GM21529 (cell line): ENCODE measurements around the gene TBC1D10A.
A peak's percentile ranks its signal among the peaks of the same experiment; 100 is the strongest.

Experiments
- ATAC-seq: cut with Tn5 transposase; IDR thresholded peaks from one replicate; pipeline ENCODE4 v1.9.1; 2021; ENCODE audit not compliant: unreplicated experiment

The TBC1D10A gene

DNA sequence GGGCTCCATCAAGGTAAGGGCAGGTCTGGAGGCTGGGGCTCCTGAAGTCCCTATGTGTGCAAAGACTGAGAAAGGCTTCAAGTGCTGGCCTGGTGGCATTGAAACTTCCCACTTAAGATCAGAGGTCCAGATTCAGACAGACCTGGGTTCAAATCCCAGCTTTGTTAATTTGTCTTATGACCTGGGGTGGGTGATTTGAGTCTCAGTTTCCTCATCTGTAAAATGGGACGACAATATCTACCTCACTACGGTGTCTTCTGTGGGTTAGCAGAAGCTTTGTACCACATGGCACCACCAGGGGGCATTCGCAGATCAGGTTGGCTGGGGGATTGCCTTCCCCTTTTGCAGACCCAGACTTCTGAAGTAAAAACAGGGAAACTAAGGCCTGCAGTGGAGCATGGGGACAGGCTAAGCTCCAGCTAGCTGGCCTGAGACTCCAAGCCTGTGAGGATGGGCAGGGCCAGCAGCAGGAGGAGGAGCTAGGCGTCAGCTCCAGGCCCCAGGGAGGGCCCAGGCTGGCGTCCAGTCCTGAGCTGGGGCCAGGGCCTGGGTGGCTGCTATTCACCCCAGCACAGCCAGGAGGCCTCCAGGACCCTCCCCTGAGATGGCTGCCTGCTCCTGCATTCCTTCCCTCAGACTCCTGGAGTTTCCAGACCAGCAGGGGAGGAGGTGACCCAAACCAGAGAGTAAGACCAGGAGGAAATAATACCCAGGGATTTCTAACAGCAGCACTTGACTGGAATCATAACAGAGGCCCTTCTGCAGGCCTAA lies 38.9 kb downstream of the TBC1D10A start:
- ATAC-seq, result peak; percentile 24

DNA sequence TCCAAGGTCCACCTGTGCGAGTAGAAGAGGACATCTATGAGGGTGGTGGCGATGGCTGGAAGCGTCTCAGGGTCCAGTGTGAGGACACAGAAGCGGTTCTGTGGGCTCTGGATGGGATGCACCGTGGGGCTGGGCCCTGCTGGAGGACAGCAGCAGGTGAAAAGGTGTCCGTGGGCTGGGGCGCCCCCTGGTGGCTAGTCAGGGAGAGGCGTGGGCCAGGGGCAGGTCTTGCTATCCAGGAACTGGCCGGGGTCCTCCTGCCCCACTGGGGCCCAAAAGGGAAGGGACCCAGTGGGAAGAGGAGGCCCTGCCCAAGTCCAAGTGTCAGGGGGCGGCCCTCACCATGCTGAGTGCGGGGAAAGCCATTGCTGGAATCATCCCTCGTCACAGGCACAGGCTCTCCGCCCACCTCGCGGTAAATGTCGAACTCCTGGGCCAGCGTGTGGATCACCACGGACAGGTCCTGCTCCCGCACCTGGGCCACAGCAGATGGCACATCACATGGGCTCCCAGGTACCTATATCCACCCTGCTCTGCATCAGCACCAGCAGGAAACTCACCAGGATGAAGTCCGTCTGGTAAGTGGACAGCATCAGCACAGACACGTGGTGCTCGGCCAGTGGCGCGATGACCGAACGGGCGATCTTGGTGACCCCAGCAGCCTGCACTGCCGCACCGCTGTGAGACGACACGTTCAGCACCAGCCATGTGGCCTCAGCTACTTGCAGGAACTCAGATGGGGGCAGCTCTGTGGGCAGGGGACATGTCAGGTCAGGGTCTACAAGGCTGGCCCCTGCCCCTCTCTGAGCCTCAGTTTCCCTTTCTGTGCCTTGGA lies 39.7 kb downstream of the TBC1D10A start:
- no peak for ATAC-seq

DNA sequence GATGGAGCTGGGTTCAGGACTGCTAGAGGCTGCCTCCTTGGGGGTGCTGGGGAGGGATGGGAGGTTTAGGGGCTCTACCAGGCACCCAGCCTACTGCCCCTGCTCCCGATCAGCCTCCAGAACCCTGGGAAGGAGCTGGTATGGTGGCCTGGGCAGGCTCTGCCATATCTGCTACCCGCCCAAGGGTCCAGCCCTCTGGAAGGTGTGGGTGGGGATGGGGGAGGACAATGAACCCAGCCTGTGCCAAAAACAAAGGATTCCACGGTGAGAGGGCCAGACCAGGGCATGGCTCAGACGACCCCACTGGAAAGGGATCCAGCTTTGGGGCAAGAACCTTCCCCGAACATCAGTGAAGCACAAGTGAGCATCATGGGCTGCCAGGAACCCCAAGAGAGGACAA lies 40.4 kb downstream of the TBC1D10A start:
- ATAC-seq, result no peak

DNA sequence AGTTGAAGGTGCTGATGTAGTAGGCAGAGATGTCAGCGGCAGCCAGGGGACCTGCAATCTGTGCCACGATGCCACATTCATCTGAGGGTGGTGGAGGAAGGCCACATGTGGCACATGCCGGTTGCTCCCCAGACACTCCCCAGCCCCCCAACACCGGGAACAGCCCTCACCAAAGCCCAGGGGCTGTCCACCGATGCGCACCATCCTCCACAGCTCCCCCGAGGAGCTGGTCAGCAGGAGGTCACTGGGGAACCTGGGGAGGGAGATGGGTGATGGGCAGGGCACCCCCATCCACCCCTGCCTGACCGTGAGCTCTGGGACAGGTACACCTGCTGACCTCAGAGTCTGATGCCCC lies 40.9 kb downstream of the TBC1D10A start:
- ATAC-seq, result no peak

DNA sequence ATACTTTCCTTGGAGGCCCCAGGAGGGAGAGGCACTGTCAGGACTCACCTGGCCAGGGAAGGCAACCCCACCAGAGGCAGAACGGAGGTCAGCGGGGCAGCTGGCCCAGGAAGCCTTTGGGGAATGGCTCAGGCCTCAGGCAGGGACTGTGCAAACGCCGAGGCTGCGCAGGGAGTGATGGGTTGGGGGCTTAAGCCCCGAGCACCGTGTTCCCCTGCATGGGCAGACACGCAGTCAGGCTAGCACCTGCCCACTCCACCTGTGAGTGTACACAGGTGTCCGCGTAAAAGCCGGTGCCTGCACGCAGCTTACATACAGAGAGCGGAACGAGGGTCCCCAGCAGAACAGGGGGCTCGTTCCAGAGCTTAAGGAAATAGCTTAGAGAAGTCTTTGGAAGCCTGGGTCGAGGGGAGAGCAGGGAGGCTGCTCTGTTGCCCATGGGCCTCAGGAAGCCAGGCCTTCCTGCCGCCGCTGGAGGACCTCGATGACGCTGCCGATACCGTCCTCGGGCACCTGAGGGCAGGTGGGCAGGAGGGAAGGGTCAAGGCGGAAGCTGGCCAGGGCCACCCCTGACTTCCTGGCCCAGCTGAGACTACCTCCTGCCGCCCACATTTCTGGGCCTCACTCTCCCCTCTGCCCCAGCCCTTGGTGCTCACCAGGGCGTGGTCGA lies 41.4 kb downstream of the TBC1D10A start:
- no peak for ATAC-seq

DNA sequence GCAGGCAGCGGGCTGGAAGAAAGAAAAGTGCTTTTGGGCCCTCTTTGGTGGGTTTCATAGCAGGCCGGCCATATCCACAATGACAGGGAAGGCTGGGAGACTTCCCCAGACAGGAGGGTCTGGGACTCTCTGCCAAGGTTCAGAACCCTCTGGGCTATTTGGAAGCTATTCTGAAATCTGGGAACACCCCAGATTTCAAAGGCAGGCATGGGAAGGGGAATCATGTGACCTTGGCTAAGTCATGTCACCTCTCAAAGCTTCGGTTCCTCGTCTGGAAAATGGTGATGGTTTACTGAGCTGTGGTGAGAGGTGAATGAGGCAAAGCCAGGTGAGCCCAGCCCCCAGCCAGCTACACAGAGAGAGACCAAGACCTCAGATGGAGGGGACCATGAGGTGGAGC lies 42.1 kb downstream of the TBC1D10A start:
- ATAC-seq, result no peak

- ATAC-seq, result no peak
Measured at GRCh38 chr22:30284172-30284571, 42.6 kb downstream of the TBC1D10A start.

DNA sequence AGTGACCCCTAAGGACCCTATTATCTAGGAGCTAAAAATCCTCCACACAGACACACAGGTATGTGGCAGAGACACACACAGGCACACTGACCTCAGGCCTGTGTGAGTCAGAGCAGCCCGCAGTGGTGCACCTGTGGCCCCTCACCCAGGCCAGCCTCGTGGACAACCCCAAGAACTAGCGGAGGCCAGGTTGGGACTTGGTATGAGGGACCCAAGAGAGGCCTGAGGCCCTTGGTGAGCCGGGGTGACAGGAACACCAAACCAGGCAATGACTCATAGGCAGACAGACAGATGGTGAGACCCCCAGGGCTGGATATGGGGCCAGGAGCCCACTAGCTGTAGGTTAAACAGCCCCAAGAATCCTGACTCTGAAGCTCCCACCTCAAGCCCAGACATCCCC lies 43.4 kb downstream of the TBC1D10A start:
- ATAC-seq, result no peak

GRCh38 chr22:30282616-30283046 lies 44.1 kb downstream of the TBC1D10A start:
- ATAC-seq, result no peak

GRCh38 chr22:30280505-30280904 lies 46.2 kb downstream of the TBC1D10A start:
- ATAC-seq, result no peak

DNA sequence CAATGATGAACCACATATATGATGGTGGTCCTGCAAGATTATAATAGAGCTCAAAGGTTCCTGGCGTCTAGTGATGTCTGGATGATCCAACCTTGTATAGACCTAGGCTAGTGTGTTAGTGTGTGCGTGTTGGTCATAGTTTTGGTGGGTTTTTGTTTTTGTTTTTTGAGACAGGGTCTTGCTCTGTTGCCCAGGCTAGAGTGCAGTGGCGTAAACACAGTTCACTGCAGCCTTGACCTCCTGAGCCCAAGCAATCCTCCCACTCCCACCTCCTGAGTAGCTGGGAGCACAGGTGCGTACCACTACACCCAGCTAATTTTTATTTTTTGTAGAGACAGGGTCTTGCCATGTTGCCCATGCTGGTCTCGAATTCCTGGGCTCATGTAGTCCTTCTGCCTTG lies 46.8 kb downstream of the TBC1D10A start:
- no peak for ATAC-seq

DNA sequence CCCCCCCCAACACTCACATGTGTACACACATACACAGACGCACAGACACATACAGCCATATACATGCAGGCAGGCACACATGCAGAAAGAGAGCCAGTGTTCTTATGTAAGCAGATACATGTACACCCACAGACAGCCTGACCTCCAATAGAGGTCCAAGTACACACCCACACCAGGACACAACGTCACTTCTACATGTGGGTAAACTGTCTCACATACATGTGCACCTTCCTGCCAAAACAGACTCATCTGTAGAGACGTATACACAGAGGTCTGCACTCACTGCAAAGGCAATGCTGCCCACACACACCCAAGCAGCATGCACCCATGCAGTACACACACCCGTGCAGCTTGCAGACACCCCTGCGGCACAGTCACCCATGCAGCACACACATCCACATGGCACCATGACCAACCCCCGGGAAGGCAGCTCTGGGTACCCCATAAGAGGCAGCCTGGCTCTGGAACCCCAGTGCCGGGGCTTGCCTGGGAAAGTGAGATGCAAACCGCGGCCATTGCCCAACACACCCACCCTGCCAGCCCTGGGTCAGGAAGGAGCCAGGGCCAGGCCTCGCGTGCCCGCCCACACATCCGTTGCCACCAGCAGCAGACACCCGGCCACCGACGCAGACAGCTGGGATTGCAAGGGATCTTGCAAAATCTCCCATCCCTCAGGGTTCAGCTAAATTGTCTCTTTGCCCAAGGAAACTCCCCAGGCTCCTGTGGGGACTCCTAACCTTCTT lies 47.5 kb downstream of the TBC1D10A start:
- no peak for ATAC-seq

DNA sequence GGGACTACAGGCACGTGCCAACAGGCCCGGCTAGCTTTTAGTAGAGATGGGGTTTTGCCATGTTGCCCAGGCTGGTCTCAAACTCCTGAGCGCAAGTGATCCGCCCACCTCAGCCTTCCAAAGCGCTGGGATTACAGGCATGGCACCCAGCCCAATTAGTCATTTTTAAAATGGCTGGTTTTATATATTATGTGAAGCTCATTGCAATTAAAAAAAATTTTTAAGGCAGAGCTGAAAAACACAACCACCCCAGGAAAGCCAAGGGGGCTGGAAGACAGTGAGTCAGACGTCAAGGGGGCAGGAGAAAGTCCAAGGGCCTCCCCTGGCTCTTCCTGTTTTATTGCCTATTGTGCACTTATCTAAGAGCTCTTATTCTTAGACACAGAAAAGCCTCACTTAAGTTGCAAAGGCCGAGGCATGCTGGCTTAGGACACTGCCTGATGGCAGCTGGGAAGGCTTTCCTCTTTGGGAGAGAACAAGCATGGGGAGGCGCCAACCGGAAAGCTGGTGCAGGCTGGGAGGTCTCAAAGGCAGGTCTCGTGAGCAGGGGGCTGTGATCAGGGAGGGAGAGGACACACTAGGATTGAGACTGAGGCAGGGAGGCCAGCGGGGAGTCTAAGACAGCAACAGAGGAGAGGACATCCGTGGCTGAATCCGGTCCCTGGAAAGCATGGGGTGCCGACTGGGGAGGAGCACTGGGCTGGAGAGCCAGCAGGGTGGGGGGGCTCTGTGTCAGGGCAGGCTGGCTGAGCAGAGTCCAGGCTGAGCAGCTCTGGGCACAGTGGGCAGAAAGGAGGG lies 49.0 kb downstream of the TBC1D10A start:
- no peak for ATAC-seq

DNA sequence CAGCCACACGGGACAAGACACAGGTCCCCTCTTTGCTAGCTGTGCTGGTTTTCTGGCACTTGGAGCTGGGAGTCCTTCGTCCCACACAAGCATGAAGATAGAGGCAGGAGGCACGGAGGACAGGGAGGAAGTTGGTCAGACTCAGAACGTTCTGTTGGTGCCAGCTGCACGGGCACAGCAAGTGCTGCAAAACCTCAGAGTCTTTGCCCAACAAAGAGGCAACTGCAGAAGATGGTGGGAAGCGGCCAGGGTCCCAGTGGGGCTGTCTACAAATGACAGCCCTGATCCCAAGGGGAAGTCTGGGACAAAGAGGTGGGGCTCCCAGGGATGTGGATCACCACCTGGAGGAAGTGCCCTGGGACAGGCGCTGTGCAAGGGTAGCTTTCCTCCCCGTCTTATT lies 50.7 kb downstream of the TBC1D10A start:
- no peak for ATAC-seq

DNA sequence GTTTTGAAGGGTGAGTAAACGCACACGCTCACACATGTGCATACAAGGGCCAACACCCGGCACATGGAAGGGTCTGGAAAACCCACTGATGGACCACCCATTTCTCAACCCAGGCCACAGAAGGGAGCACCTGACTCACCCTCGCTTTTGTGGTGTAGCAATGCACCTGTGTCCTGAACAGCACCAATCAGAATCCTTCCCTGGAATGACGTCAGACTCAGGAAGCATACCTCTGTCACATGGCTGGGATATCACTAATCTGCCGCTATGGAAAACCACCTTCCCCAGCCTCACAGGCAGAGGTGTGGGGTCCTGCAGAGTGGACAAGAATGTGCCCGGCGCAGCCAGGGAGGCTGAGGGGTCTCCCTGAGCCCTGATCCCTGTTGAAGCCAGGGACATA lies 51.1 kb downstream of the TBC1D10A start:
- no peak for ATAC-seq

- no peak for ATAC-seq
Measured at GRCh38 chr22:30274437-30274812, 52.3 kb downstream of the TBC1D10A start.

GRCh38 chr22:30273711-30274436 lies 52.9 kb downstream of the TBC1D10A start:
- no peak for ATAC-seq

DNA sequence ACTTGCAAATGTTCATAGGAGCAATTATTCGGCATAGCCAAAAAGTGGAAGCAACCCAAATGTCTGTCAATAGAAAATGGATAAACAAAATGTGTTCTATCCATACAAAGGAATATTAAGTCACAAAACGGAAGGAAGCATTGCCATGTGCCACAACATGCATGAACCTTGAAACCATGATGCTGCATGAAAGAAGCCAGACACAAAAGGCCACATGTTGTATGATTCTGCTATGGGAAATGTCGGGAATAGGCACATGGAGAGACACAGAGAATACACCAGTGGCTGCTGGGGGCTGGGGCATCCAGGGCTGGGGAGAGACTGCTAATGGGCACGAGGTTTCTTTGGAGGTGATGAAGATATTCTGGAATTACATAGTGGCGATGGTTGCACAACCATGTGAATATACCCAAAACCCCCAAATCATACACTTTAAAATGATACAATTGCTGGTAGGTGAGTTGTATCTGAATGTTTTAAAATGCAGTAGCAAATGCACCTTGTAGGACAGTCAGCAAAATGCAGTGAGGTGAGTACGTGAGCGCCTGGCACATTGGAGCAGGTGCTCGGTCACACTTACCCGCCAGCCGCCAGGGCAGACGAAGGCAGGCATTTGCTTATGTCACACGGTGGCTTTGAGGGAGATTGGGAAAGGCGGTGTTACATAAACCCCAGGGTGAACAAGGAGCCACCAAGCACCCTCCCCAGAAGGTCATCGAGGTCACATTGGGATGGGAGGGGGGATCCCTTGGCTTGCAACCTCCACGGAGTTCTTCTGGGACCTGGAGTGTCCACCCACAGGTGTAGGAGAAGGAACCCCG lies 53.8 kb downstream of the TBC1D10A start:
- no peak for ATAC-seq

- no peak for ATAC-seq
Measured at GRCh38 chr22:30270832-30271231, 55.9 kb downstream of the TBC1D10A start.
